CD8-positive, alpha-beta memory T cell (primary cell): Measurements from ENCODE around the gene PALM3. TPM values are rescaled to one million over a fixed set of nuclear protein-coding genes. Genes with fewer than 3 reads are reported as not detected.

ENCODE experiments used
- CTCF ChIA-PET: fragments of 350-600 bp; sonication (Branson Sonifier 250); formaldehyde crosslinking; loops from one replicate; lab custom pipeline; 2021; ENCODE audit warnings: antibody characterized with exemption; lab: Charles Lee
- POLR2A ChIA-PET: fragments of 350-600 bp; sonication (Branson Sonifier 250); formaldehyde crosslinking; loops from one replicate; lab custom pipeline; 2021; ENCODE audit warnings: antibody characterized with exemption; lab: Charles Lee
- DNase-seq, 5 donors: peaks; one replicate each; pipeline versions ENCODE4 v3.0.0 to v3.0.0-alpha.2; 2020 to 2022; ENCODE audit warnings: mixed read lengths in 1 of 5
- H3K27ac ChIP-seq: one replicate; pipeline ENCODE4 v1.7.0; 2013; ENCODE audit warnings: low read depth, mild to moderate bottlenecking, low read length, moderate library complexity
- H3K27me3 ChIP-seq: 2 replicates; pipeline ENCODE4 v1.7.0; 2013; ENCODE audit warnings: low read length, mild to moderate bottlenecking; ENCODE audit not compliant: insufficient read depth, poor library complexity, severe bottlenecking
- H3K36me3 ChIP-seq: 2 replicates; pipeline ENCODE4 v1.7.0; 2013; ENCODE audit warnings: mild to moderate bottlenecking, low read length, moderate library complexity; ENCODE audit not compliant: insufficient read depth
- H3K4me1 ChIP-seq: 2 replicates; pipeline ENCODE4 v1.7.0; 2013; ENCODE audit warnings: mild to moderate bottlenecking, low read length, moderate library complexity; ENCODE audit not compliant: insufficient read depth
- H3K4me3 ChIP-seq: 2 replicates; pipeline ENCODE4 v1.7.0; 2013; ENCODE audit warnings: mild to moderate bottlenecking, low read length
- H3K9me3 ChIP-seq: 2 replicates; pipeline ENCODE4 v1.7.0; 2013; ENCODE audit warnings: mild to moderate bottlenecking, low read length
- H3K27ac Mint-ChIP-seq, 8 donors: one replicate each; pipeline ENCODE4 v1.8.0; 2020 to 2021; ENCODE audit warnings: mixed read lengths in 8 of 8, mild to moderate bottlenecking in 6 of 8, inconsistent platforms in 3 of 8, moderate library complexity in 3 of 8
- H3K27me3 Mint-ChIP-seq, 2 donors: one replicate each; pipeline ENCODE4 v1.8.0; 2020 to 2021; ENCODE audit warnings: mixed read lengths in 2 of 2, mild to moderate bottlenecking in 1 of 2, moderate library complexity in 1 of 2
- H3K36me3 Mint-ChIP-seq, 3 donors: one replicate each; pipeline ENCODE4 v1.8.0; 2020 to 2021; ENCODE audit warnings: mixed read lengths in 3 of 3, inconsistent platforms in 1 of 3, mild to moderate bottlenecking in 1 of 3
- H3K4me1 Mint-ChIP-seq, 3 donors: one replicate each; pipeline ENCODE4 v1.8.0; 2020 to 2021; ENCODE audit warnings: mixed read lengths in 3 of 3, inconsistent platforms in 1 of 3, mild to moderate bottlenecking in 1 of 3
- H3K4me3 Mint-ChIP-seq, 7 donors: one replicate each; pipeline ENCODE4 v1.8.0; 2020 to 2021; ENCODE audit warnings: mixed read lengths in 7 of 7, mild to moderate bottlenecking in 6 of 7, moderate library complexity in 4 of 7, inconsistent platforms in 2 of 7
- H3K9me3 Mint-ChIP-seq, 5 donors: one replicate each; pipeline ENCODE4 v1.8.0; 2020 to 2022; ENCODE audit warnings: mixed read lengths in 5 of 5, mild to moderate bottlenecking in 3 of 5, moderate library complexity in 2 of 5, inconsistent platforms in 1 of 5
- polyA plus RNA-seq: library from polyadenylated mRNA; unstranded; fragments of 300-500 nt; fragmentation: Illumina TruSeq; gene quantifications from one replicate; pipeline ENCODE4 v1.2.3, GENCODE V29; 2021
- total RNA-seq, 2 experiments: library from RNA; stranded (reverse); gene quantifications; one replicate each; pipeline ENCODE4 v1.2.3, GENCODE V29; 2021

The PALM3 gene
- total and polyA plus RNA-seq, 3 experiments from 2014 or later = not detected

GRCh38 chr19:14012378-14012915, 49.4 kb downstream of the PALM3 start:
- Histone ChIP-seq H3K9me3 (no peaks in the 10 kb centered on the region), H3K4me3 (no peak overlapping the region)

GRCh38 chr19:14006766-14007562, 54.9 kb downstream of the PALM3 start:
- H3K9me3 ChIP-seq = no peaks in the 10 kb centered on the region
- H3K27me3 Mint-ChIP-seq = peaks cover 0 to 3% of the 10 kb centered on the region in 2 donors

More at GRCh38 chr19:14012378-14012915, 49.4 kb downstream of the PALM3 start:
- Histone ChIP-seq H3K4me1 (no peaks in the 10 kb centered on the region), H3K27me3 (no peaks in the 10 kb centered on the region), H3K36me3 (no peaks in the 10 kb centered on the region), H3K27ac (no peak overlapping the region)
- Mint-ChIP-seq H3K4me3 (no peak overlapping the region), H3K36me3 (no peaks in the 10 kb centered on the region), H3K9me3 (no peaks in the 10 kb centered on the region), H3K4me1 (peaks cover 4% of the 10 kb centered on the region in 3 donors), H3K27ac (no peak overlapping the region), H3K27me3 (peaks cover 0 to 1% of the 10 kb centered on the region in 2 donors)
- ChIA-PET CTCF (no interaction called here), POLR2A (no interaction called here)
- no peak for DNase-seq

GRCh38 chr19:14006085-14006765, 55.7 kb downstream of the PALM3 start, which contains the start of gene RFX1:
Gene RFX1 (minus strand): TSS chr19:14006320. CDS start chr19:13993843, 12,477 bp downstream.
- Mint-ChIP-seq H3K4me1 (peaks cover 34 to 45% (median 34%) of the 10 kb centered on the region in 3 donors), H3K4me3 (peak within 1 kb of the TSS; percentile 90 to 98 (median 96)), H3K9me3 (peaks cover 0 to 2% (median 0%) of the 10 kb centered on the region in 5 donors), H3K27ac (peak within 1 kb of the TSS; percentile 96 to 100 (median 100)), H3K27me3 (peaks cover 0 to 3% of the 10 kb centered on the region in 2 donors), H3K36me3 (peaks cover 0 to 8% (median 1%) of the 10 kb centered on the region in 3 donors)
- Histone ChIP-seq H3K27me3 (no peaks in the 10 kb centered on the region), H3K27ac (peak within 1 kb of the TSS; percentile 100), H3K36me3 (no peaks in the 10 kb centered on the region), H3K4me3 (peak within 1 kb of the TSS; percentile 91), H3K4me1 (peaks cover 36% of the 10 kb centered on the region), H3K9me3 (no peaks in the 10 kb centered on the region)
- CTCF ChIA-PET = interaction anchor here (1.2 to 3.5 kb wide), 4 partner anchors 25 to 109 kb away, joined by 3 to 19 read pairs (median 5); partner anchors contain the start of gene IL27RA
- peak; percentile 100 for DNase-seq
- POLR2A ChIA-PET = interaction anchor here (0.6 to 3.1 kb wide), 15 partner anchors 12 to 512 kb away, joined by 3 to 47 read pairs (median 5); partner anchors contain the start of genes ADGRE5, DCAF15, DNAJB1 and IL27RA

More at GRCh38 chr19:14006766-14007562, 54.9 kb downstream of the PALM3 start:
- Mint-ChIP-seq H3K4me1 (peaks cover 32 to 40% (median 34%) of the 10 kb centered on the region in 3 donors), H3K4me3 (peak overlapping the region; percentile 85 to 98 (median 96)), H3K27ac (peak overlapping the region; percentile 96 to 100 (median 100)), H3K36me3 (peaks cover 0 to 8% (median 1%) of the 10 kb centered on the region in 3 donors), H3K9me3 (peaks cover 0 to 2% (median 0%) of the 10 kb centered on the region in 5 donors)
- DNase-seq = no peak
- CTCF ChIA-PET = interaction anchor here (1.2 to 3.5 kb wide), 5 partner anchors 12 to 108 kb away, joined by 3 to 19 read pairs (median 6); partner anchors contain the start of gene IL27RA
- Histone ChIP-seq H3K27me3 (no peaks in the 10 kb centered on the region), H3K4me3 (peak overlapping the region; percentile 91), H3K27ac (peak overlapping the region; percentile 100), H3K36me3 (no peaks in the 10 kb centered on the region), H3K4me1 (peaks cover 29% of the 10 kb centered on the region)
- POLR2A ChIA-PET = interaction anchor here (0.6 to 3.1 kb wide), 14 partner anchors 13 to 1839 kb away, joined by 3 to 47 read pairs (median 5); partner anchors contain the start of genes ADGRE5, DCAF15, DNAJB1 and IL27RA

- ChIA-PET POLR2A (interaction anchor here (0.5 to 3.1 kb wide), 15 partner anchors 13 to 513 kb away, joined by 3 to 47 read pairs (median 5); partner anchors contain the start of genes ADGRE5, DCAF15, DNAJB1 and IL27RA), CTCF (interaction anchor here (0.8 to 3.5 kb wide), 5 partner anchors 16 to 131 kb away, joined by 3 to 19 read pairs (median 3); partner anchors contain the start of genes ASF1B and IL27RA)
- peak overlapping the region; percentile 90 to 98 (median 96) for H3K4me3 Mint-ChIP-seq
- H3K36me3 Mint-ChIP-seq = peaks cover 0 to 10% (median 1%) of the 10 kb centered on the region in 3 donors
- Histone ChIP-seq H3K9me3 (no peaks in the 10 kb centered on the region), H3K36me3 (no peaks in the 10 kb centered on the region), H3K27ac (peak overlapping the region; percentile 100), H3K4me3 (peak overlapping the region; percentile 53), H3K27me3 (no peaks in the 10 kb centered on the region), H3K4me1 (peaks cover 43% of the 10 kb centered on the region)
- DNase-seq = peak; percentile 90 to 96 (median 92)
- peak overlapping the region; percentile 96 to 100 (median 100) for H3K27ac Mint-ChIP-seq
- H3K27me3 Mint-ChIP-seq = peaks cover 0 to 1% of the 10 kb centered on the region in 2 donors
- H3K9me3 Mint-ChIP-seq = peaks cover 0 to 2% (median 0%) of the 10 kb centered on the region in 5 donors
- H3K4me1 Mint-ChIP-seq = peaks cover 34 to 52% (median 38%) of the 10 kb centered on the region in 3 donors
Measured at GRCh38 chr19:14005349-14006084, 56.4 kb downstream of the PALM3 start.

- ChIA-PET CTCF (interaction anchor here (0.8 to 2.0 kb wide), 6 partner anchors 16 to 132 kb away, joined by 3 to 5 read pairs (median 3); partner anchors contain the start of genes ASF1B and IL27RA), POLR2A (interaction anchor here (0.8 to 2.7 kb wide), 5 partner anchors 13 to 27 kb away, joined by 3 to 11 read pairs (median 3); partner anchors contain the start of gene IL27RA)
- Histone ChIP-seq H3K36me3 (no peaks in the 10 kb centered on the region), H3K4me1 (peaks cover 49% of the 10 kb centered on the region), H3K4me3 (peak overlapping the region; percentile 35), H3K27ac (peak overlapping the region; percentile 100), H3K9me3 (no peaks in the 10 kb centered on the region), H3K27me3 (no peaks in the 10 kb centered on the region)
- Mint-ChIP-seq H3K4me1 (peaks cover 38 to 60% (median 38%) of the 10 kb centered on the region in 3 donors), H3K4me3 (peak overlapping the region; percentile 69 to 98 (median 86)), H3K9me3 (peaks cover 0 to 2% (median 0%) of the 10 kb centered on the region in 5 donors), H3K27me3 (peaks cover 0 to 1% of the 10 kb centered on the region in 2 donors), H3K36me3 (peaks cover 0 to 12% (median 1%) of the 10 kb centered on the region in 3 donors), H3K27ac (peak overlapping the region; percentile 94 to 100 (median 96))
- DNase-seq = peak in 1 of 5 donors; percentile 25
Measured at GRCh38 chr19:14004619-14005348, 57.1 kb downstream of the PALM3 start.
